ENCODE data around the gene TXNDC15. TPM values are rescaled to one million over a fixed set of nuclear protein-coding genes. Genes with fewer than 3 reads are reported as not detected.

Gene TXNDC15
- total RNA-seq, 2 donors from 2014 or later = 69.9 TPM

Other genes with a start within 250 kb of the TXNDC15 start
- gene SAR1B, start 241.5 kb upstream of the TXNDC15 start, total RNA-seq = 10 to 100 TPM; 63.7 to 70.9 TPM
- gene SEC24A, start 225.6 kb upstream of the TXNDC15 start, total RNA-seq = 10 to 100 TPM; 40.2 to 42.1 TPM
- gene CAMLG, start 135.8 kb upstream of the TXNDC15 start, total RNA-seq = 10 to 100 TPM; 15.3 to 16.4 TPM
- gene DDX46, start 115.6 kb upstream of the TXNDC15 start, total RNA-seq = 100 to 1,000 TPM in 1 of 2 donors, 10 to 100 TPM in 1; 71.4 to 124 TPM
- gene C5orf24, start 28.4 kb upstream of the TXNDC15 start, total RNA-seq = 10 to 100 TPM; 33.3 to 34.5 TPM
- gene PCBD2, start 30.8 kb downstream of the TXNDC15 start, total RNA-seq = 10 to 100 TPM; 10.5 to 15.7 TPM
- under 1 TPM in 1 of 2 donors, not detected in 1; 0.52 TPM for gene CATSPER3, start 93.5 kb downstream of the TXNDC15 start, total RNA-seq
- not detected for gene PITX1, start 159.9 kb downstream of the TXNDC15 start, total RNA-seq